C4-2B (cell line): ENCODE measurements around the gene FRMD4B.

Source experiments
- ZFX ChIP-seq: fragments of 450-650 bp; IDR thresholded peaks from 2 replicates; pipeline ENCODE4 v1.6.1; 2017
- TF ChIP-seq, protein P1 (sequence below): fragments of 450-650 bp; conservative IDR thresholded peaks from 2 replicates; pipeline ENCODE4 v1.5.1; 2017; ENCODE audit warnings: mild to moderate bottlenecking

DNA sequence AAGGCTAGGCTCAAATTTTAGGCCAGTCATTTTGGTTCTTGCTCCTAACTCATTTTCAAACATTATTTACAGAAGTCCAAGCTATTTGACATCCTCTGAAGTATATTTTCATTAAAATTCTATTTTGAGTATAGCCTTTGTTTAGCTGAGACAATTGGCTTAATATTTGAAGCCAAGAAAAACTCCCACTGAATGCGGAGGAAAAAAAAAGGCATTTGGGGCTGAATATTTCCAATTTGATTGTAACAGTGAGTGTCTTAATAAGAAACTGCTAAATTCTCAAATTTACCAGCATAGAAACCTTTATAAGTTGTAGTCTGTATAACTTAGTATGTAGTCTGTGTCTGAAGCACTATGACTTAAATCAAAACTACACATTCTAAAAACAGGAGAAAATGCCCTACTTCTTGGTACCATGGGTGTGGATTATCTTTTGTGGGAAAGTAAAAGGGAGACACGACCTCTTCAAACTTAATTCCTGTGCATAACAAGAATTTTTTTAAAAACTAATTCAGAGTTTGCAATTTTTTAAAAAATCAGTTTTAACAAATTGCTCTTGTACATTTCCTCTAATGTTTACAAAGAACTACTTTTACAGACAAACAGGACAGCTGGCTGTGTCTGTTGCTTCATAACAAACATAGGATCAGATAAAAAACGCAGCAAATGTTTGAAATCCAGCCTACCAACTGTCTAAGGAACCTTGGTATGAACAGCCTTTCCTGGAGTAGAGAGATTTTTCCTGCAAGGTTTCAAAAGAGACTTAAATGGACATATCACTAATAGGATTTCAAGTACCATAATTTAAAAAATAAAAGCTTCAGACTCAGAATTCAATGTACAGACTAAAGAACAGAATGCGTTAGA lies 210.8 kb downstream of the FRMD4B start:
- TF ChIP-seq, protein P1, sequence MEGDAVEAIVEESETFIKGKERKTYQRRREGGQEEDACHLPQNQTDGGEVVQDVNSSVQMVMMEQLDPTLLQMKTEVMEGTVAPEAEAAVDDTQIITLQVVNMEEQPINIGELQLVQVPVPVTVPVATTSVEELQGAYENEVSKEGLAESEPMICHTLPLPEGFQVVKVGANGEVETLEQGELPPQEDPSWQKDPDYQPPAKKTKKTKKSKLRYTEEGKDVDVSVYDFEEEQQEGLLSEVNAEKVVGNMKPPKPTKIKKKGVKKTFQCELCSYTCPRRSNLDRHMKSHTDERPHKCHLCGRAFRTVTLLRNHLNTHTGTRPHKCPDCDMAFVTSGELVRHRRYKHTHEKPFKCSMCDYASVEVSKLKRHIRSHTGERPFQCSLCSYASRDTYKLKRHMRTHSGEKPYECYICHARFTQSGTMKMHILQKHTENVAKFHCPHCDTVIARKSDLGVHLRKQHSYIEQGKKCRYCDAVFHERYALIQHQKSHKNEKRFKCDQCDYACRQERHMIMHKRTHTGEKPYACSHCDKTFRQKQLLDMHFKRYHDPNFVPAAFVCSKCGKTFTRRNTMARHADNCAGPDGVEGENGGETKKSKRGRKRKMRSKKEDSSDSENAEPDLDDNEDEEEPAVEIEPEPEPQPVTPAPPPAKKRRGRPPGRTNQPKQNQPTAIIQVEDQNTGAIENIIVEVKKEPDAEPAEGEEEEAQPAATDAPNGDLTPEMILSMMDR = no peak
- TF ChIP-seq ZFX = no peak
